PFSK-1 (cell line): Measurements from ENCODE around the gene OGA.

ENCODE experiments used
- FOXP2 ChIP-seq: optimal IDR thresholded peaks from 2 replicates; pipeline ENCODE3; 2011; ENCODE audit warnings: borderline replicate concordance, control low read depth, inconsistent platforms; ENCODE audit not compliant: insufficient read depth; ENCODE audit errors: extremely low read length, extremely low read depth
- POLR2AphosphoS5 ChIP-seq: IDR thresholded peaks from 2 replicates; pipeline ENCODE4 v1.6.1; 2012; ENCODE audit warnings: low read depth, mild to moderate bottlenecking, control low read depth, low read length, moderate library complexity
- SIN3A ChIP-seq: IDR thresholded peaks from 2 replicates; pipeline ENCODE4 v1.6.1; 2012; ENCODE audit warnings: mild to moderate bottlenecking, low read length, moderate library complexity, borderline replicate concordance; ENCODE audit not compliant: insufficient read depth
- TAF1 ChIP-seq: IDR thresholded peaks from 2 replicates; pipeline ENCODE4 v1.6.1; 2012; ENCODE audit warnings: low read length, control low read depth, borderline replicate concordance; ENCODE audit not compliant: insufficient read depth
- TF ChIP-seq, protein P1 (sequence below), 2 experiments: IDR thresholded peaks; 2 replicates each; pipeline versions ENCODE4 v1.6.1 to v1.8.0; 2011 to 2012; ENCODE audit warnings: low read depth in 2 of 2, low read length in 2 of 2, control low read depth in 1 of 2, inconsistent platforms in 1 of 2, mild to moderate bottlenecking in 1 of 2, moderate library complexity in 1 of 2; ENCODE audit not compliant: insufficient read depth in 1 of 2

OGA gene

DNA sequence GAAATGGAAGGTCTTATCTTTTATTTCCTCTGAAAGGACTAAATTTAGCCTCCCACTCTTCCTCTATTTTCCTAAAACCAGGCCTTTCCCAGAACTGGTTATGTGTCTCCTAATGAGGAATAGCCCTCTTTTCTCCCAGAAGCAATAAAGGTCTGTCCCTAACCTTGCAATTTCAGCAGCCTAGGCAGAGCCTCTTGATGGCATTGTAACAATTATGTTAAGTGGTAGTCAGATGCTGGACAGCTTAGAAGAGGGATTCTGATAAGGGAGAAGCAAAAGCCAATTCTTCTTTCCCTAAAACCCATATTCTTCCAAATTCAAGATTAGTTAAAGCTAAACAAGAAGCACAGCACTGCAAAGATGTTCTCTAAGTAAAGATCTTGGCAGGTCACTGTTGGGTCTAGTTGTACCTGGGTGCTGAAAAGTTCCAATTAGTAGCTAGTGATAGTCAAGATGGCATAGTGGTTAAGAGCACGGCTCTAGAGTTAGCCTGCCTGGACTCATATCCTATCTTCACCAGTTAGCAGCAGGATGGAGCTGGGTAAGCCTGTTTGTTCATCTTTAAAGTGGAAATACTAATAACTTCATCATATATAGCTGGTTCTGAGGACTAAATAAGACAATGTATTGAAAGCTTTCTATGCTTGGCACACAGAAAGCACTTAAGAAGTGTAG, 39.7 kb upstream of the OGA start:
- TF ChIP-seq, protein P1, sequence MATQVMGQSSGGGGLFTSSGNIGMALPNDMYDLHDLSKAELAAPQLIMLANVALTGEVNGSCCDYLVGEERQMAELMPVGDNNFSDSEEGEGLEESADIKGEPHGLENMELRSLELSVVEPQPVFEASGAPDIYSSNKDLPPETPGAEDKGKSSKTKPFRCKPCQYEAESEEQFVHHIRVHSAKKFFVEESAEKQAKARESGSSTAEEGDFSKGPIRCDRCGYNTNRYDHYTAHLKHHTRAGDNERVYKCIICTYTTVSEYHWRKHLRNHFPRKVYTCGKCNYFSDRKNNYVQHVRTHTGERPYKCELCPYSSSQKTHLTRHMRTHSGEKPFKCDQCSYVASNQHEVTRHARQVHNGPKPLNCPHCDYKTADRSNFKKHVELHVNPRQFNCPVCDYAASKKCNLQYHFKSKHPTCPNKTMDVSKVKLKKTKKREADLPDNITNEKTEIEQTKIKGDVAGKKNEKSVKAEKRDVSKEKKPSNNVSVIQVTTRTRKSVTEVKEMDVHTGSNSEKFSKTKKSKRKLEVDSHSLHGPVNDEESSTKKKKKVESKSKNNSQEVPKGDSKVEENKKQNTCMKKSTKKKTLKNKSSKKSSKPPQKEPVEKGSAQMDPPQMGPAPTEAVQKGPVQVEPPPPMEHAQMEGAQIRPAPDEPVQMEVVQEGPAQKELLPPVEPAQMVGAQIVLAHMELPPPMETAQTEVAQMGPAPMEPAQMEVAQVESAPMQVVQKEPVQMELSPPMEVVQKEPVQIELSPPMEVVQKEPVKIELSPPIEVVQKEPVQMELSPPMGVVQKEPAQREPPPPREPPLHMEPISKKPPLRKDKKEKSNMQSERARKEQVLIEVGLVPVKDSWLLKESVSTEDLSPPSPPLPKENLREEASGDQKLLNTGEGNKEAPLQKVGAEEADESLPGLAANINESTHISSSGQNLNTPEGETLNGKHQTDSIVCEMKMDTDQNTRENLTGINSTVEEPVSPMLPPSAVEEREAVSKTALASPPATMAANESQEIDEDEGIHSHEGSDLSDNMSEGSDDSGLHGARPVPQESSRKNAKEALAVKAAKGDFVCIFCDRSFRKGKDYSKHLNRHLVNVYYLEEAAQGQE (IDR thresholded peaks at IDR 0.05; ENCODE audit: insufficient read depth in 1 of 2, low read depth in 2 of 2, low read length in 2 of 2): no peak
- TF ChIP-seq FOXP2 (no peak), TAF1 (no peak), POLR2AphosphoS5 (no peak), SIN3A (no peak)

DNA sequence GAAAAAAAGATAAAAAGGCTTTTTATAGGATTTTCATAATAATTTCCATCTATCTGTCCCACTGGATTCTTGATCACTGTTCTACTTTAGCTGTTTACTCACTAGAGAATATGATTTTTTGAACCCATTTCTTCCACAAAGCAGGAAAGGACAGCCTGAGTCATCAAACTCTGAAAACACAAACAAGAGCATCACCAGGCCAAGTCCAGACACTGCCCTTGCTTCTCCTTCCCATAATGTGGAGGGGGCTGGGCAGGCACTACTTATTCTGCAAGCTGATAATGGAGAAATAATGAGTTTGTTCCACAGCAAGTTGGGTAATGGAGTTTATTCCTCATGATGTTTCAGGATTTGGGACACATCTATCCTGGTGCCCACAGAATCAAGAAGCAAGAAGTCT, 38.4 kb upstream of the OGA start:
- TF ChIP-seq FOXP2: no peak

- TF ChIP-seq TAF1 (no peak), FOXP2 (no peak), SIN3A (no peak), POLR2AphosphoS5 (no peak)
- TF ChIP-seq, protein P1 (IDR thresholded peaks at IDR 0.05; ENCODE audit: insufficient read depth in 1 of 2, low read depth in 2 of 2, low read length in 2 of 2): no peak
These were observed 33.3 kb upstream of the OGA start for GRCh38 chr10:101851411-101852116.

DNA sequence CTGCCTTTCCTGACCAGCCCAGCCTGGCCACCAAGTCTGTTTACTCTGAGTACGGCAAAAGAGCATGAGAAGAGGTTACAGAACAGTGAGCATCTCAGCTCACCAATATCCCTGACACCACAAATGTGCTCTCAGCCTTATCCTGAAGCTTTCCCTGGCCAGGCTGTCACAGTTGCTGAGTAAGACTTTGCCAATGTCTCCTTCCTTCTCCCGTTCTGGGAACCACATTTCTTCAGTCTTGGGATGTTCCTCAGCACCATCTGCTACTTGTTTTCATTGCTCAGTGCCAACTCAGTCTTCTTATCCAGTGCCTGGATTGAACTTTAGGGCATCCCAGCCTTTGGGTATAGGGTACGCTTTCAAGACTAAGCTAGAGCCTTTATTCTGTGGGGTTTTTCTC, 32.5 kb upstream of the OGA start:
- TF ChIP-seq TAF1 (no peak), FOXP2 (no peak), SIN3A (no peak), POLR2AphosphoS5 (no peak)
- TF ChIP-seq, protein P1 (IDR thresholded peaks at IDR 0.05; ENCODE audit: insufficient read depth in 1 of 2, low read depth in 2 of 2, low read length in 2 of 2): no peak

- no peak for TF ChIP-seq TAF1
- TF ChIP-seq SIN3A: no peak
- no peak for TF ChIP-seq FOXP2
These were observed 30.7 kb upstream of the OGA start for GRCh38 chr10:101848894-101849351.

GRCh38 chr10:101848408-101848807, 30.2 kb upstream of the OGA start:
- TF ChIP-seq, protein P1 (IDR thresholded peaks at IDR 0.05; ENCODE audit: insufficient read depth in 1 of 2, low read depth in 2 of 2, low read length in 2 of 2): peak in 1 of 2 experiments; percentile 50; a peak in 1 of 4 replicates
- no peak for TF ChIP-seq POLR2AphosphoS5
